ENCODE results near the gene INMT. TPM values are rescaled to one million over a fixed set of nuclear protein-coding genes. Genes with fewer than 3 reads are reported as not detected.

Gene INMT
- total and polyA plus RNA-seq, 2 donors from 2014 or later: 34.5 to 44.8 TPM

- no peak for FAIRE-seq
- no peak for DNase-seq
- TF ChIP-seq, protein P1, sequence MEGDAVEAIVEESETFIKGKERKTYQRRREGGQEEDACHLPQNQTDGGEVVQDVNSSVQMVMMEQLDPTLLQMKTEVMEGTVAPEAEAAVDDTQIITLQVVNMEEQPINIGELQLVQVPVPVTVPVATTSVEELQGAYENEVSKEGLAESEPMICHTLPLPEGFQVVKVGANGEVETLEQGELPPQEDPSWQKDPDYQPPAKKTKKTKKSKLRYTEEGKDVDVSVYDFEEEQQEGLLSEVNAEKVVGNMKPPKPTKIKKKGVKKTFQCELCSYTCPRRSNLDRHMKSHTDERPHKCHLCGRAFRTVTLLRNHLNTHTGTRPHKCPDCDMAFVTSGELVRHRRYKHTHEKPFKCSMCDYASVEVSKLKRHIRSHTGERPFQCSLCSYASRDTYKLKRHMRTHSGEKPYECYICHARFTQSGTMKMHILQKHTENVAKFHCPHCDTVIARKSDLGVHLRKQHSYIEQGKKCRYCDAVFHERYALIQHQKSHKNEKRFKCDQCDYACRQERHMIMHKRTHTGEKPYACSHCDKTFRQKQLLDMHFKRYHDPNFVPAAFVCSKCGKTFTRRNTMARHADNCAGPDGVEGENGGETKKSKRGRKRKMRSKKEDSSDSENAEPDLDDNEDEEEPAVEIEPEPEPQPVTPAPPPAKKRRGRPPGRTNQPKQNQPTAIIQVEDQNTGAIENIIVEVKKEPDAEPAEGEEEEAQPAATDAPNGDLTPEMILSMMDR (IDR thresholded peaks at IDR 0.05; ENCODE audit: borderline replicate concordance, extremely low read depth, insufficient read depth): no peak
- intact Hi-C loops (cut with DNase I): no loop called here
- H3K27me3 ChIP-seq (ENCODE audit: control insufficient read depth, insufficient read depth, low read length): no peaks in the 10 kb centered on the region
- H3K4me1 ChIP-seq (ENCODE audit: control insufficient read depth in 2 of 3, insufficient read depth in 2 of 3, low read depth in 1 of 3, low read length in 3 of 3): peaks cover 0 to 10% (median 4%) of the 10 kb centered on the region in 3 donors
- H3K27ac ChIP-seq (ENCODE audit: low read depth in 2 of 2, low read length in 2 of 2): no peak overlapping the region
- H3K36me3 ChIP-seq (ENCODE audit: control insufficient read depth in 2 of 3, insufficient read depth in 3 of 3, low read length in 3 of 3): peaks cover 0 to 11% (median 2%) of the 10 kb centered on the region in 3 donors
- H3K9me3 ChIP-seq (ENCODE audit: control insufficient read depth in 2 of 3, insufficient read depth in 1 of 3, low read length in 3 of 3): no peaks in the 10 kb centered on the region
- no peak overlapping the region for H3K4me3 ChIP-seq (ENCODE audit: low read length in 3 of 3)
- no peak overlapping the region for H3K9ac ChIP-seq (ENCODE audit: low read length in 3 of 3)
Measured at GRCh38 chr7:30776971-30777370, 25.0 kb downstream of the INMT start.

GRCh38 chr7:30778255-30779025, 26.5 kb downstream of the INMT start:
- Histone ChIP-seq H3K36me3 (ENCODE audit: control insufficient read depth in 2 of 3, insufficient read depth in 3 of 3, low read length in 3 of 3) (peaks cover 0 to 17% (median 12%) of the 10 kb centered on the region in 3 donors), H3K9ac (ENCODE audit: low read length in 3 of 3) (no peak overlapping the region), H3K27ac (ENCODE audit: low read depth in 2 of 2, low read length in 2 of 2) (peak overlapping the region; percentile 51 to 78), H3K9me3 (ENCODE audit: control insufficient read depth in 2 of 3, insufficient read depth in 1 of 3, low read length in 3 of 3) (no peaks in the 10 kb centered on the region), H3K4me1 (ENCODE audit: control insufficient read depth in 2 of 3, insufficient read depth in 2 of 3, low read depth in 1 of 3, low read length in 3 of 3) (peaks cover 0 to 2% (median 0%) of the 10 kb centered on the region in 3 donors), H3K4me3 (ENCODE audit: low read length in 3 of 3) (no peak overlapping the region), H3K27me3 (ENCODE audit: control insufficient read depth, insufficient read depth, low read length) (no peaks in the 10 kb centered on the region)
- no peak for DNase-seq
- intact Hi-C loops (cut with DNase I): no loop called here
- TF ChIP-seq, protein P1 (IDR thresholded peaks at IDR 0.05; ENCODE audit: borderline replicate concordance, extremely low read depth, insufficient read depth): no peak
- no peak for FAIRE-seq

- TF ChIP-seq, protein P1 (IDR thresholded peaks at IDR 0.05; ENCODE audit: borderline replicate concordance, extremely low read depth, insufficient read depth): no peak
- no peaks in the 10 kb centered on the region for H3K27me3 ChIP-seq (ENCODE audit: control insufficient read depth, insufficient read depth, low read length)
- DNase-seq (no peak), FAIRE-seq (no peak)
- peaks cover 0 to 18% (median 17%) of the 10 kb centered on the region in 3 donors for H3K36me3 ChIP-seq (ENCODE audit: control insufficient read depth in 2 of 3, insufficient read depth in 3 of 3, low read length in 3 of 3)
- H3K4me3 ChIP-seq (ENCODE audit: low read length in 3 of 3): no peak overlapping the region
- H3K9me3 ChIP-seq (ENCODE audit: control insufficient read depth in 2 of 3, insufficient read depth in 1 of 3, low read length in 3 of 3): no peaks in the 10 kb centered on the region
- H3K9ac ChIP-seq (ENCODE audit: low read length in 3 of 3): no peak overlapping the region
- intact Hi-C loops (cut with DNase I): no loop called here
- H3K4me1 ChIP-seq (ENCODE audit: control insufficient read depth in 2 of 3, insufficient read depth in 2 of 3, low read depth in 1 of 3, low read length in 3 of 3): peaks cover 0 to 2% (median 0%) of the 10 kb centered on the region in 3 donors
- no peak overlapping the region for H3K27ac ChIP-seq (ENCODE audit: low read depth in 2 of 2, low read length in 2 of 2)
Measured at GRCh38 chr7:30779574-30779973, 27.6 kb downstream of the INMT start.
